Neutrophil (primary cell): ENCODE results near the gene SCNN1B.
"Not testable (repeated sequence)": the region's sequence is repeated elsewhere in the genome, so short reads cannot be mapped to it uniquely, and the experiment has no call there.

ENCODE experiments used
- H3K27ac ChIP-seq: fragments of 200-600 bp; sonication (generic); 2 replicates; pipeline ENCODE4 v1.5.1; 2016; ENCODE audit warnings: mild to moderate bottlenecking, moderate library complexity
- H3K27me3 ChIP-seq: fragments of 200-600 bp; sonication (generic); 2 replicates; pipeline ENCODE4 v1.6.0; 2016; ENCODE audit warnings: mild to moderate bottlenecking
- H3K36me3 ChIP-seq: fragments of 200-600 bp; sonication (generic); 2 replicates; pipeline ENCODE4 v1.5.1; 2017
- H3K4me1 ChIP-seq, 2 experiments: fragments of 200-600 bp in 1 of 2; sonication (generic) in 1 of 2; 1 replicate in 1 of 2; 2 replicates in 1 of 2; pipeline versions ENCODE4 v1.5.1 to v1.6.1; 2013 to 2016; ENCODE audit warnings: low read depth in 1 of 2, low read length in 1 of 2, mild to moderate bottlenecking in 1 of 2, moderate library complexity in 1 of 2; ENCODE audit not compliant: control insufficient read depth in 1 of 2, insufficient read depth in 1 of 2
- H3K4me3 ChIP-seq, 2 experiments: fragments of 200-600 bp in 1 of 2; sonication (generic) in 1 of 2; 1 replicate in 1 of 2; 2 replicates in 1 of 2; pipeline ENCODE4 v1.5.1; 2013 to 2016; ENCODE audit warnings: low read depth in 1 of 2, low read length in 1 of 2, mild to moderate bottlenecking in 1 of 2, moderate library complexity in 1 of 2
- H3K9me3 ChIP-seq: fragments of 200-600 bp; sonication (generic); 2 replicates; pipeline ENCODE4 v1.5.1; 2016
- CTCF ChIP-seq: fragments of 200-600 bp; sonication (generic); IDR thresholded peaks from 2 replicates; pipeline ENCODE4 v1.5.1; 2016; ENCODE audit warnings: antibody characterized with exemption

The SCNN1B gene

GRCh38 chr16:23398987-23399805, 97.1 kb downstream of the SCNN1B start:
- H3K4me1 ChIP-seq = no peaks in the 10 kb centered on the region
- H3K27ac ChIP-seq = no peak overlapping the region
- H3K4me3 ChIP-seq = no peak overlapping the region
- H3K36me3 ChIP-seq = peaks cover 71% of the 10 kb centered on the region
- no peaks in the 10 kb centered on the region for H3K27me3 ChIP-seq
- H3K9me3 ChIP-seq = no peaks in the 10 kb centered on the region
- TF ChIP-seq CTCF = no peak

GRCh38 chr16:23400447-23400846, 98.3 kb downstream of the SCNN1B start:
- not testable (repeated sequence) for H3K27me3 ChIP-seq, H3K27ac ChIP-seq, H3K4me1 ChIP-seq, H3K9me3 ChIP-seq, H3K4me3 ChIP-seq
- H3K36me3 ChIP-seq = peaks cover 80% of the 10 kb centered on the region

GRCh38 chr16:23401139-23401538, 99.0 kb downstream of the SCNN1B start:
- no peaks in the 10 kb centered on the region for H3K27me3 ChIP-seq
- H3K36me3 ChIP-seq = peaks cover 81% of the 10 kb centered on the region
- TF ChIP-seq CTCF = no peak
- no peak overlapping the region for H3K4me3 ChIP-seq
- no peaks in the 10 kb centered on the region for H3K9me3 ChIP-seq
- H3K27ac ChIP-seq = no peak overlapping the region
- H3K4me1 ChIP-seq = no peaks in the 10 kb centered on the region

- H3K4me1 ChIP-seq = no peaks in the 10 kb centered on the region
- no peaks in the 10 kb centered on the region for H3K9me3 ChIP-seq
- no peak overlapping the region for H3K27ac ChIP-seq
- no peaks in the 10 kb centered on the region for H3K27me3 ChIP-seq
- no peak for TF ChIP-seq CTCF
- H3K36me3 ChIP-seq = peaks cover 86% of the 10 kb centered on the region
- H3K4me3 ChIP-seq = no peak overlapping the region
Measured at GRCh38 chr16:23402100-23402499, 100.0 kb downstream of the SCNN1B start.

- no peaks in the 10 kb centered on the region for H3K9me3 ChIP-seq
- no peak for TF ChIP-seq CTCF
- no peaks in the 10 kb centered on the region for H3K4me1 ChIP-seq
- peaks cover 80% of the 10 kb centered on the region for H3K36me3 ChIP-seq
- no peak overlapping the region for H3K4me3 ChIP-seq
- H3K27ac ChIP-seq = no peak overlapping the region
- no peaks in the 10 kb centered on the region for H3K27me3 ChIP-seq
Measured at GRCh38 chr16:23403547-23403946, 101.4 kb downstream of the SCNN1B start.

GRCh38 chr16:23406024-23406423, 103.9 kb downstream of the SCNN1B start:
- H3K4me1 ChIP-seq = no peaks in the 10 kb centered on the region
- H3K36me3 ChIP-seq = peaks cover 74% of the 10 kb centered on the region
- no peak for TF ChIP-seq CTCF
- no peaks in the 10 kb centered on the region for H3K27me3 ChIP-seq
- no peak overlapping the region for H3K27ac ChIP-seq
- no peaks in the 10 kb centered on the region for H3K9me3 ChIP-seq
- H3K4me3 ChIP-seq = no peak overlapping the region
